Activated gamma-delta T cell (primary cell): ENCODE results near the gene FRK.

Source experiments
- DNase-seq: peaks from one replicate; lab custom pipeline; 2025; lab: John Stamatoyannopoulos, UW

FRK gene

GRCh38 chr6:116035616-116036015 is 25.1 kb downstream of the FRK start:
- DNase-seq: no peak

- DNase-seq: no peak
Observed at GRCh38 chr6:116034327-116034726, 26.4 kb downstream of the FRK start.

- DNase-seq: no peak
Observed at GRCh38 chr6:116033687-116034303, 26.9 kb downstream of the FRK start.

- DNase-seq: no peak
Observed at GRCh38 chr6:116030770-116031169, 29.9 kb downstream of the FRK start.

- DNase-seq: no peak
Observed at GRCh38 chr6:116029535-116029934, 31.2 kb downstream of the FRK start.

- no peak for DNase-seq
Observed at GRCh38 chr6:116028233-116028632, 32.5 kb downstream of the FRK start.

- DNase-seq: no peak
Observed at GRCh38 chr6:116027801-116028200, 32.9 kb downstream of the FRK start.

- no peak for DNase-seq
Observed at GRCh38 chr6:116025405-116025804, 35.3 kb downstream of the FRK start.

- DNase-seq: no peak
Observed at GRCh38 chr6:116022841-116023445, 37.7 kb downstream of the FRK start.

GRCh38 chr6:116020738-116021137 is 40.0 kb downstream of the FRK start:
- DNase-seq: no peak

GRCh38 chr6:116019428-116019827 is 41.3 kb downstream of the FRK start:
- DNase-seq: no peak

- DNase-seq: no peak
Observed at GRCh38 chr6:116018976-116019375, 41.7 kb downstream of the FRK start.

- DNase-seq: no peak
Observed at GRCh38 chr6:116017546-116018295, 43.0 kb downstream of the FRK start.

GRCh38 chr6:116016846-116017545 is 43.7 kb downstream of the FRK start:
- no peak for DNase-seq

- no peak for DNase-seq
Observed at GRCh38 chr6:116015983-116016382, 44.7 kb downstream of the FRK start.

- DNase-seq: no peak
Observed at GRCh38 chr6:116015561-116015960, 45.1 kb downstream of the FRK start.

- DNase-seq: no peak
Observed at GRCh38 chr6:116012951-116013350, 47.7 kb downstream of the FRK start.

GRCh38 chr6:116012471-116012949 is 48.2 kb downstream of the FRK start:
- DNase-seq: no peak

GRCh38 chr6:116011520-116011919 is 49.2 kb downstream of the FRK start:
- DNase-seq: no peak

- no peak for DNase-seq
Observed at GRCh38 chr6:116010790-116011401, 49.8 kb downstream of the FRK start.

GRCh38 chr6:116010386-116010785 is 50.3 kb downstream of the FRK start:
- DNase-seq: no peak
